ENCODE measurements around the gene BCL2L12.

GRCh38 chr19:49665351-49666119 lies at the start of gene BCL2L12, which contains the start of gene IRF3:
- TF ChIP-seq, protein P1, sequence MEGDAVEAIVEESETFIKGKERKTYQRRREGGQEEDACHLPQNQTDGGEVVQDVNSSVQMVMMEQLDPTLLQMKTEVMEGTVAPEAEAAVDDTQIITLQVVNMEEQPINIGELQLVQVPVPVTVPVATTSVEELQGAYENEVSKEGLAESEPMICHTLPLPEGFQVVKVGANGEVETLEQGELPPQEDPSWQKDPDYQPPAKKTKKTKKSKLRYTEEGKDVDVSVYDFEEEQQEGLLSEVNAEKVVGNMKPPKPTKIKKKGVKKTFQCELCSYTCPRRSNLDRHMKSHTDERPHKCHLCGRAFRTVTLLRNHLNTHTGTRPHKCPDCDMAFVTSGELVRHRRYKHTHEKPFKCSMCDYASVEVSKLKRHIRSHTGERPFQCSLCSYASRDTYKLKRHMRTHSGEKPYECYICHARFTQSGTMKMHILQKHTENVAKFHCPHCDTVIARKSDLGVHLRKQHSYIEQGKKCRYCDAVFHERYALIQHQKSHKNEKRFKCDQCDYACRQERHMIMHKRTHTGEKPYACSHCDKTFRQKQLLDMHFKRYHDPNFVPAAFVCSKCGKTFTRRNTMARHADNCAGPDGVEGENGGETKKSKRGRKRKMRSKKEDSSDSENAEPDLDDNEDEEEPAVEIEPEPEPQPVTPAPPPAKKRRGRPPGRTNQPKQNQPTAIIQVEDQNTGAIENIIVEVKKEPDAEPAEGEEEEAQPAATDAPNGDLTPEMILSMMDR (IDR thresholded peaks at IDR 0.05), result no peak
- TF ChIP-seq POLR2A (IDR thresholded peaks at IDR 0.05), result peak; percentile 50 to 77

All from adrenal gland (tissue), 5 donors.